H1 (cell line): ENCODE results near the gene RNF32. TPM values are rescaled to one million over a fixed set of nuclear protein-coding genes. Genes with fewer than 3 reads are reported as not detected.

Experiments used
- CTCF ChIA-PET: fragments of 300-600 bp; sonication (Branson Sonifier 250); formaldehyde crosslinking; loops from one replicate; lab custom pipeline; 2021; ENCODE audit not compliant: partially characterized antibody; lab: Charles Lee
- POLR2A ChIA-PET: fragments of 300-600 bp; sonication (Branson Sonifier 250); formaldehyde crosslinking; loops from one replicate; lab custom pipeline; 2021; ENCODE audit warnings: inconsistent platforms; ENCODE audit not compliant: partially characterized antibody; lab: Charles Lee
- DNase-seq, 2 experiments: peaks; one replicate each; pipeline versions ENCODE4 v3.0.0 to v3.0.0-alpha.2; 2010 to 2022; ENCODE audit warnings: low spot score in 2 of 2, low read depth in 1 of 2, mixed read lengths in 1 of 2
- FAIRE-seq: peaks from 2 replicates; lab custom pipeline; 2011; peaks lifted over from hg19 to GRCh38; lab: Jason Lieb, UNC
- H2AFZ ChIP-seq: 2 replicates; pipeline ENCODE4 v1.8.1; 2012; ENCODE audit warnings: low read length, inconsistent platforms
- H2AK5ac ChIP-seq: 2 replicates; pipeline ENCODE4 v1.6.1; 2013; ENCODE audit warnings: low read depth, low read length
- H2BK120ac ChIP-seq: replicated peaks from 2 replicates; pipeline ENCODE3; 2013; ENCODE audit warnings: low read depth, low read length, inconsistent platforms
- H2BK12ac ChIP-seq: 2 replicates; pipeline ENCODE4 v1.6.1; 2013; ENCODE audit warnings: low read depth, low read length
- H2BK15ac ChIP-seq: 2 replicates; pipeline ENCODE4 v1.6.1; 2013; ENCODE audit warnings: low read length
- H2BK20ac ChIP-seq: 2 replicates; pipeline ENCODE4 v1.6.1; 2013; ENCODE audit warnings: low read length
- H2BK5ac ChIP-seq: 2 replicates; pipeline ENCODE4 v1.6.1; 2013; ENCODE audit warnings: low read depth, low read length
- H3K14ac ChIP-seq: 2 replicates; pipeline ENCODE4 v1.6.1; 2013; ENCODE audit warnings: inconsistent platforms; ENCODE audit not compliant: insufficient read length
- H3K18ac ChIP-seq: 2 replicates; pipeline ENCODE4 v1.6.1; 2013; ENCODE audit warnings: low read length; ENCODE audit errors: extremely low read depth
- H3K23ac ChIP-seq: 2 replicates; pipeline ENCODE4 v1.6.1; 2013; ENCODE audit warnings: inconsistent platforms; ENCODE audit not compliant: insufficient read length
- H3K23me2 ChIP-seq: 2 replicates; pipeline ENCODE4 v1.6.1; 2013; ENCODE audit warnings: low read depth, low read length
- H3K27ac ChIP-seq: 2 replicates; pipeline ENCODE4 v1.6.1; 2011; ENCODE audit warnings: low read depth, low read length, inconsistent platforms
- H3K27me3 ChIP-seq, 4 experiments: replicated peaks in 1 of 4; 1 replicate in 1 of 4; 2 replicates in 3 of 4; pipeline versions ENCODE4 v1.6.1 to v1.8.1; 2011 to 2013; ENCODE audit warnings: low read length in 3 of 4, mild to moderate bottlenecking in 3 of 4, inconsistent platforms in 2 of 4, mixed read lengths in 2 of 4, moderate library complexity in 1 of 4; ENCODE audit not compliant: control insufficient read depth in 3 of 4, insufficient read depth in 3 of 4; ENCODE audit errors: extremely low read depth in 1 of 4
- H3K36me3 ChIP-seq, 4 experiments: 2 replicates each; pipeline versions ENCODE4 v1.6.1 to v1.8.1; 2011 to 2013; ENCODE audit warnings: mild to moderate bottlenecking in 4 of 4, low read length in 3 of 4, moderate library complexity in 2 of 4, control low read depth in 1 of 4, inconsistent platforms in 1 of 4; ENCODE audit not compliant: insufficient read depth in 4 of 4, control insufficient read depth in 2 of 4
- H3K4ac ChIP-seq: replicated peaks from 2 replicates; pipeline ENCODE3; 2013; ENCODE audit warnings: low read length, low read depth, mixed read lengths, inconsistent platforms; ENCODE audit not compliant: insufficient read length
- H3K4me1 ChIP-seq, 4 experiments: replicated peaks in 1 of 4; 1 replicate in 1 of 4; 2 replicates in 3 of 4; pipeline versions ENCODE4 v1.6.1 to v1.8.1; 2011 to 2013; ENCODE audit warnings: low read length in 3 of 4, inconsistent platforms in 2 of 4, mixed read lengths in 1 of 4; ENCODE audit not compliant: insufficient read depth in 4 of 4, control insufficient read depth in 3 of 4
- H3K4me2 ChIP-seq, 2 experiments: 2 replicates each; pipeline versions ENCODE4 v1.6.1 to v1.8.1; 2011 to 2013; ENCODE audit warnings: low read depth in 2 of 2, low read length in 2 of 2, control low read depth in 1 of 2, inconsistent platforms in 1 of 2, mild to moderate bottlenecking in 1 of 2; ENCODE audit not compliant: insufficient read depth in 1 of 2
- H3K4me3 ChIP-seq, 4 experiments: fragments of 200-600, 300-600 bp in 1 of 4; sonication (generic), shearing (Covaris generic), sonication (Bioruptor Twin) in 1 of 4; 2 replicates each; pipeline versions ENCODE4 v1.5.1 to v1.8.1; 2011 to 2016; ENCODE audit warnings: low read length in 4 of 4, low read depth in 3 of 4, control low read depth in 2 of 4, inconsistent platforms in 2 of 4, mild to moderate bottlenecking in 2 of 4, mixed read lengths in 1 of 4, moderate library complexity in 1 of 4; ENCODE audit not compliant: insufficient read depth in 2 of 4; ENCODE audit errors: extremely low read depth in 1 of 4
- H3K56ac ChIP-seq: replicated peaks from 2 replicates; pipeline ENCODE3; 2013; ENCODE audit warnings: low read depth, mild to moderate bottlenecking, mixed read lengths, low read length, inconsistent platforms; ENCODE audit not compliant: insufficient read length
- H3K79me1 ChIP-seq: 2 replicates; pipeline ENCODE4 v1.6.1; 2013; ENCODE audit warnings: low read depth, low read length, control low read depth
- H3K79me2 ChIP-seq, 2 experiments: 2 replicates each; pipeline versions ENCODE4 v1.6.1 to v1.8.1; 2012 to 2013; ENCODE audit warnings: low read length in 2 of 2, mild to moderate bottlenecking in 2 of 2, inconsistent platforms in 1 of 2; ENCODE audit not compliant: insufficient read depth in 2 of 2, control insufficient read depth in 1 of 2
- H3K9ac ChIP-seq, 4 experiments: replicated peaks in 1 of 4; 1 replicate in 1 of 4; 2 replicates in 3 of 4; pipeline versions ENCODE4 v1.6.1 to v1.8.1; 2011 to 2013; ENCODE audit warnings: low read depth in 3 of 4, low read length in 3 of 4, control low read depth in 2 of 4, mild to moderate bottlenecking in 2 of 4, moderate library complexity in 2 of 4, inconsistent platforms in 1 of 4; ENCODE audit errors: extremely low read depth in 1 of 4
- H3K9me3 ChIP-seq, 2 experiments: 2 replicates each; pipeline versions ENCODE4 v1.6.1 to v1.8.1; 2012 to 2013; ENCODE audit warnings: mild to moderate bottlenecking in 2 of 2, moderate library complexity in 2 of 2, control low read depth in 1 of 2, inconsistent platforms in 1 of 2, low read depth in 1 of 2, low read length in 1 of 2, mixed read lengths in 1 of 2; ENCODE audit not compliant: insufficient read depth in 2 of 2
- H4K20me1 ChIP-seq, 2 experiments: replicated peaks in 1 of 2; 2 replicates each; pipeline versions ENCODE3 to v1.8.1; 2011 to 2013; ENCODE audit warnings: inconsistent platforms in 2 of 2, low read length in 2 of 2, mild to moderate bottlenecking in 1 of 2; ENCODE audit not compliant: insufficient read depth in 2 of 2, control insufficient read depth in 1 of 2
- H4K5ac ChIP-seq: 2 replicates; pipeline ENCODE4 v1.6.1; 2013; ENCODE audit warnings: low read length, low read depth, mixed read lengths, inconsistent platforms; ENCODE audit not compliant: insufficient read length
- H4K8ac ChIP-seq: 2 replicates; pipeline ENCODE4 v1.8.0; 2013; ENCODE audit warnings: mild to moderate bottlenecking, moderate library complexity, low read length, inconsistent platforms; ENCODE audit not compliant: insufficient read depth; ENCODE audit errors: extremely low read depth
- H4K91ac ChIP-seq: replicated peaks from 2 replicates; pipeline ENCODE3; 2013; ENCODE audit warnings: low read length, mixed read lengths, inconsistent platforms; ENCODE audit not compliant: insufficient read length
- CBX8 ChIP-seq: fragments of 300-800, 300-1000 bp; sonication (generic); IDR thresholded peaks from 2 replicates; pipeline ENCODE4 v1.7.1; 2016; ENCODE audit warnings: low read depth, low read length, borderline replicate concordance
- JUN ChIP-seq: IDR thresholded peaks from 2 replicates; pipeline ENCODE4 v1.6.1; 2011; ENCODE audit warnings: low read depth, mild to moderate bottlenecking, improper control_type of control experiment, low read length
- KDM5A ChIP-seq: fragments of 200-600 bp; IDR thresholded peaks from 2 replicates; pipeline ENCODE4 v1.7.1; 2012; ENCODE audit warnings: mild to moderate bottlenecking, low read length, inconsistent platforms, mixed read lengths
- POLR2A ChIP-seq, 2 experiments: IDR thresholded peaks; 1 replicate in 1 of 2; 2 replicates in 1 of 2; pipeline ENCODE4 v1.6.1; 2011; ENCODE audit warnings: low read depth in 2 of 2, low read length in 2 of 2, mild to moderate bottlenecking in 2 of 2; ENCODE audit errors: control extremely low read depth in 1 of 2
- TCF12 ChIP-seq: IDR thresholded peaks from 2 replicates; pipeline ENCODE4 v1.6.1; 2011; ENCODE audit warnings: low read depth, mild to moderate bottlenecking, low read length
- TEAD4 ChIP-seq: IDR thresholded peaks from 2 replicates; pipeline ENCODE4 v1.6.1; 2012; ENCODE audit warnings: low read depth, low read length, inconsistent platforms, mixed read lengths
- WGBS, 2 experiments: shearing (Covaris generic) in 1 of 2; methylation state at CpG; one replicate each; pipeline versions ENCODE4 v1.1.6 to v1.1.7; 2013 to 2015; ENCODE audit warnings: low lambda C conversion rate in 2 of 2, mixed read lengths in 2 of 2, inconsistent platforms in 1 of 2, low coverage in 1 of 2, missing lambda C conversion rate in 1 of 2; ENCODE audit not compliant: insufficient replicate concordance in 2 of 2, insufficient coverage in 1 of 2, insufficient read length in 1 of 2; ENCODE audit errors: extremely low coverage in 1 of 2, missing lambda C conversion rate in 1 of 2; 5-methylcytosine and 5-hydroxymethylcytosine counted together
- polyA plus RNA-seq, 7 experiments: library from polyadenylated mRNA; depleted of rRNA in 3 of 7; stranded (reverse) in 5 of 7; unstranded in 2 of 7; fragments of >200 nt in 5 of 7; fragments of 200-250 nt in 2 of 7; gene quantifications; 1 replicate in 5 of 7; 2 replicates in 1 of 7; 4 replicates in 1 of 7; pipeline versions ENCODE4 v1.2.1 to v1.2.3, GENCODE V29; 2011 to 2013; ENCODE audit warnings: missing spikeins in 2 of 7, mixed read lengths in 2 of 7
- total RNA-seq: library from RNA; stranded (reverse); fragmentation: NEBNext Ultra II Directional; extraction: Animal tissue kit (Norgen Biotek cat#: 25700); gene quantifications from 2 replicates; pipeline ENCODE4 v1.2.1, GENCODE V29; 2021
- TF ChIP-seq, protein P1 (sequence below): IDR thresholded peaks from 2 replicates; pipeline ENCODE4 v1.6.1; 2012; ENCODE audit warnings: inconsistent platforms
- TF ChIP-seq, protein P2 (sequence below): IDR thresholded peaks from 2 replicates; pipeline ENCODE4 v1.6.1; 2012; ENCODE audit warnings: low read length, inconsistent platforms
- TF ChIP-seq, protein P3 (sequence below): IDR thresholded peaks from 2 replicates; pipeline ENCODE4 v1.6.1; 2011; ENCODE audit warnings: low read length, improper control_type of control experiment

RNF32 gene
- total and polyA plus RNA-seq, 2 of the 8 experiments (the other 6 are each of a cell fraction or from before 2014, with no cell fraction given) = 0.48 to 1.2 TPM

- Histone ChIP-seq H2AK5ac (no peak overlapping the region), H4K5ac (no peak overlapping the region), H2BK20ac (no peak overlapping the region), H3K79me1 (no peaks in the 10 kb centered on the region), H2BK12ac (no peak overlapping the region), H3K56ac (no peak overlapping the region), H3K27ac (no peak overlapping the region), H3K4me3 (no peak overlapping the region), H3K4ac (no peak overlapping the region), H4K20me1 (no peaks in the 10 kb centered on the region), H3K36me3 (peaks cover 0 to 6% (median 0%) of the 10 kb centered on the region in 4 experiments; a peak in 1 of 8 replicates), H3K18ac (no peak overlapping the region), H2AFZ (no peak overlapping the region), H4K8ac (no peak overlapping the region), H2BK15ac (no peak overlapping the region), H4K91ac (no peak overlapping the region), H2BK120ac (no peak overlapping the region), H3K9me3 (no peaks in the 10 kb centered on the region), H3K4me1 (no peaks in the 10 kb centered on the region), H3K79me2 (no peaks in the 10 kb centered on the region), H3K23ac (no peak overlapping the region), H2BK5ac (no peak overlapping the region), H3K27me3 (no peaks in the 10 kb centered on the region), H3K23me2 (no peaks in the 10 kb centered on the region), H3K14ac (no peak overlapping the region), H3K4me2 (no peak overlapping the region), H3K9ac (no peak overlapping the region)
- POLR2A ChIA-PET = no interaction called here
- DNase-seq (no peak), FAIRE-seq (no peak)
- WGBS, 2 experiments = 89% methylated on average over 4 of the region's 4 CpGs; no CpG with 5 or more reads in 1 of the 2 experiments
- CTCF ChIA-PET = interaction anchor here (0.6 kb wide), 1 partner anchor 248 kb away, joined by 3 read pairs; no protein-coding TSS in a partner anchor
- TF ChIP-seq, protein P1, sequence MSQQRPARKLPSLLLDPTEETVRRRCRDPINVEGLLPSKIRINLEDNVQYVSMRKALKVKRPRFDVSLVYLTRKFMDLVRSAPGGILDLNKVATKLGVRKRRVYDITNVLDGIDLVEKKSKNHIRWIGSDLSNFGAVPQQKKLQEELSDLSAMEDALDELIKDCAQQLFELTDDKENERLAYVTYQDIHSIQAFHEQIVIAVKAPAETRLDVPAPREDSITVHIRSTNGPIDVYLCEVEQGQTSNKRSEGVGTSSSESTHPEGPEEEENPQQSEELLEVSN = no peak
- TF ChIP-seq, protein P2, sequence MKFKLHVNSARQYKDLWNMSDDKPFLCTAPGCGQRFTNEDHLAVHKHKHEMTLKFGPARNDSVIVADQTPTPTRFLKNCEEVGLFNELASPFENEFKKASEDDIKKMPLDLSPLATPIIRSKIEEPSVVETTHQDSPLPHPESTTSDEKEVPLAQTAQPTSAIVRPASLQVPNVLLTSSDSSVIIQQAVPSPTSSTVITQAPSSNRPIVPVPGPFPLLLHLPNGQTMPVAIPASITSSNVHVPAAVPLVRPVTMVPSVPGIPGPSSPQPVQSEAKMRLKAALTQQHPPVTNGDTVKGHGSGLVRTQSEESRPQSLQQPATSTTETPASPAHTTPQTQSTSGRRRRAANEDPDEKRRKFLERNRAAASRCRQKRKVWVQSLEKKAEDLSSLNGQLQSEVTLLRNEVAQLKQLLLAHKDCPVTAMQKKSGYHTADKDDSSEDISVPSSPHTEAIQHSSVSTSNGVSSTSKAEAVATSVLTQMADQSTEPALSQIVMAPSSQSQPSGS = no peak
- no peak for TF ChIP-seq TCF12
- TF ChIP-seq POLR2A (IDR thresholded peaks at IDR 0.05; ENCODE audit: control extremely low read depth in 1 of 2, low read depth in 2 of 2, low read length in 2 of 2) = no peak
- no peak for TF ChIP-seq TEAD4
- TF ChIP-seq, protein P3, sequence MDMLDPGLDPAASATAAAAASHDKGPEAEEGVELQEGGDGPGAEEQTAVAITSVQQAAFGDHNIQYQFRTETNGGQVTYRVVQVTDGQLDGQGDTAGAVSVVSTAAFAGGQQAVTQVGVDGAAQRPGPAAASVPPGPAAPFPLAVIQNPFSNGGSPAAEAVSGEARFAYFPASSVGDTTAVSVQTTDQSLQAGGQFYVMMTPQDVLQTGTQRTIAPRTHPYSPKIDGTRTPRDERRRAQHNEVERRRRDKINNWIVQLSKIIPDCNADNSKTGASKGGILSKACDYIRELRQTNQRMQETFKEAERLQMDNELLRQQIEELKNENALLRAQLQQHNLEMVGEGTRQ = no peak
- no peak for TF ChIP-seq KDM5A
- TF ChIP-seq JUN = no peak
- no peak for TF ChIP-seq CBX8
Measured at GRCh38 chr7:156722043-156722826, 81.7 kb downstream of the RNF32 start.
